Ishikawa (cell line): ENCODE measurements around the gene COX7A2.

Source experiments
- CEBPB ChIP-seq: IDR thresholded peaks from 2 replicates; pipeline ENCODE4 v1.6.1; 2012
- CREB1 ChIP-seq: IDR thresholded peaks from 2 replicates; pipeline ENCODE4 v1.6.1; 2012; ENCODE audit warnings: low read depth
- EGR1 ChIP-seq: IDR thresholded peaks from 2 replicates; pipeline ENCODE4 v1.6.1; 2012
- EP300 ChIP-seq: IDR thresholded peaks from 2 replicates; pipeline ENCODE4 v1.6.1; 2012; ENCODE audit warnings: borderline replicate concordance
- FOXM1 ChIP-seq: IDR thresholded peaks from 2 replicates; pipeline ENCODE4 v1.6.1; 2012; ENCODE audit warnings: low read depth, borderline replicate concordance
- NFIC ChIP-seq: IDR thresholded peaks from 2 replicates; pipeline ENCODE4 v1.6.1; 2012
- RAD21 ChIP-seq: IDR thresholded peaks from 2 replicates; pipeline ENCODE4 v1.6.1; 2012; ENCODE audit warnings: low read depth
- TAF1 ChIP-seq: IDR thresholded peaks from 2 replicates; pipeline ENCODE4 v1.6.1; 2012; ENCODE audit warnings: low read depth, mild to moderate bottlenecking
- TCF12 ChIP-seq: IDR thresholded peaks from 2 replicates; pipeline ENCODE4 v1.6.1; 2012; ENCODE audit warnings: low read depth
- TEAD4 ChIP-seq: IDR thresholded peaks from 2 replicates; pipeline ENCODE4 v1.6.1; 2012
- YY1 ChIP-seq: IDR thresholded peaks from 2 replicates; pipeline ENCODE4 v1.6.1; 2012; ENCODE audit warnings: low read depth
- ZBTB7A ChIP-seq: IDR thresholded peaks from 2 replicates; pipeline ENCODE4 v1.6.1; 2012; ENCODE audit warnings: low read depth
- TF ChIP-seq, protein P1 (sequence below): IDR thresholded peaks from 2 replicates; pipeline ENCODE4 v1.6.1; 2012; ENCODE audit warnings: low read depth, mild to moderate bottlenecking
- TF ChIP-seq, protein P2 (sequence below): IDR thresholded peaks from 2 replicates; pipeline ENCODE4 v1.6.1; 2012
- TF ChIP-seq, protein P3 (sequence below): IDR thresholded peaks from 2 replicates; pipeline ENCODE4 v1.6.1; 2012

Gene COX7A2

DNA sequence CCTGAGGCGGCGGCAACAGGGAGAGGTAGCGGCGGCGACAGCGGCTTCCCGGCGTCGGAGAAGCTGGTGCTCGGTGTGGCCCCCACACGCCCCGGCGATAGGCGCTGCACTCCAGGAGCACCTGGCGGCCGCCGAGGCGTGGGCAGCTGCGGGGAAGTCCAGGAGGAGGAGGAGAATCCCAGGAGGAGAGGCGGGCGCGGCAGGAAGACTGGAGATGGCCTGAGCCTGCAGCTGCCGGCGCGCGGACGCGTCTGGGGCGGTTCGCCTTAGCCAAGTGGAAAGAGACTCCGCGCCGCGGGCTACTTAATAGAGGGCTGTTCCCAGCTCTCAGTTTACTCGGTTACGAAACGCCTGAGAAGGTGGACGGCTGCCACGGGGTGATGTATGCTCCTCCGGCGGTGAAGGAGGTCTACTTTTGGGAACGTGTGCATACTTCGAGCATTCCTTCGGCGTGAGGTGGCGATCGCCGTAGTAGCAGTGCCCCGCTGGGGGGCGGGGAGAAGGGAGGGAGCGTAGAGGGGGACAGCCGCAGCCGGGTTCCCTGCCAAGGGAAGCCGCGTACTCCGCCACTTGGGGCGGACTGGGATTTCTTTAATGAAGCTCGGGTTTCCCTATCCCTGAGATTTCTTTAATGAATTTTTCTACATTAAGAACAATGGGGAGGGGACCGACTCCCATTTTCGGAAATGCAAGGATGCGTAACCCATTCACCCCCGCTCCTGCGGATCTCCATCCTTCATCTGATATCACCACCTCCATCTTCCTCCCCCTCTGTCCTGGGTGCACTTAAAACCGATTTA, 37.6 kb downstream of the COX7A2 start, which contains the start of gene COL12A1:
Gene COL12A1 (minus strand): TSS at position 278 of the 800 bp plus-strand sequence. CDS start 3,261 bp downstream, outside the sequence.
- TF ChIP-seq NFIC (peak; percentile 73), EP300 (peak; percentile 48; the same call in 1 of the 2 replicates), CREB1 (no peak), FOXM1 (no peak), TAF1 (no peak; the same call in 1 of the 2 replicates), CEBPB (peak; percentile 93), YY1 (no peak; the same call in 1 of the 2 replicates), RAD21 (no peak), EGR1 (peak; percentile 69), ZBTB7A (no peak), TEAD4 (peak; percentile 92), TCF12 (no peak; the same call in 1 of the 2 replicates)
- TF ChIP-seq, protein P1, sequence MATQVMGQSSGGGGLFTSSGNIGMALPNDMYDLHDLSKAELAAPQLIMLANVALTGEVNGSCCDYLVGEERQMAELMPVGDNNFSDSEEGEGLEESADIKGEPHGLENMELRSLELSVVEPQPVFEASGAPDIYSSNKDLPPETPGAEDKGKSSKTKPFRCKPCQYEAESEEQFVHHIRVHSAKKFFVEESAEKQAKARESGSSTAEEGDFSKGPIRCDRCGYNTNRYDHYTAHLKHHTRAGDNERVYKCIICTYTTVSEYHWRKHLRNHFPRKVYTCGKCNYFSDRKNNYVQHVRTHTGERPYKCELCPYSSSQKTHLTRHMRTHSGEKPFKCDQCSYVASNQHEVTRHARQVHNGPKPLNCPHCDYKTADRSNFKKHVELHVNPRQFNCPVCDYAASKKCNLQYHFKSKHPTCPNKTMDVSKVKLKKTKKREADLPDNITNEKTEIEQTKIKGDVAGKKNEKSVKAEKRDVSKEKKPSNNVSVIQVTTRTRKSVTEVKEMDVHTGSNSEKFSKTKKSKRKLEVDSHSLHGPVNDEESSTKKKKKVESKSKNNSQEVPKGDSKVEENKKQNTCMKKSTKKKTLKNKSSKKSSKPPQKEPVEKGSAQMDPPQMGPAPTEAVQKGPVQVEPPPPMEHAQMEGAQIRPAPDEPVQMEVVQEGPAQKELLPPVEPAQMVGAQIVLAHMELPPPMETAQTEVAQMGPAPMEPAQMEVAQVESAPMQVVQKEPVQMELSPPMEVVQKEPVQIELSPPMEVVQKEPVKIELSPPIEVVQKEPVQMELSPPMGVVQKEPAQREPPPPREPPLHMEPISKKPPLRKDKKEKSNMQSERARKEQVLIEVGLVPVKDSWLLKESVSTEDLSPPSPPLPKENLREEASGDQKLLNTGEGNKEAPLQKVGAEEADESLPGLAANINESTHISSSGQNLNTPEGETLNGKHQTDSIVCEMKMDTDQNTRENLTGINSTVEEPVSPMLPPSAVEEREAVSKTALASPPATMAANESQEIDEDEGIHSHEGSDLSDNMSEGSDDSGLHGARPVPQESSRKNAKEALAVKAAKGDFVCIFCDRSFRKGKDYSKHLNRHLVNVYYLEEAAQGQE, result no peak
- TF ChIP-seq, protein P2, sequence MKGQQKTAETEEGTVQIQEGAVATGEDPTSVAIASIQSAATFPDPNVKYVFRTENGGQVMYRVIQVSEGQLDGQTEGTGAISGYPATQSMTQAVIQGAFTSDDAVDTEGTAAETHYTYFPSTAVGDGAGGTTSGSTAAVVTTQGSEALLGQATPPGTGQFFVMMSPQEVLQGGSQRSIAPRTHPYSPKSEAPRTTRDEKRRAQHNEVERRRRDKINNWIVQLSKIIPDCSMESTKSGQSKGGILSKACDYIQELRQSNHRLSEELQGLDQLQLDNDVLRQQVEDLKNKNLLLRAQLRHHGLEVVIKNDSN, result no peak
- TF ChIP-seq, protein P3, sequence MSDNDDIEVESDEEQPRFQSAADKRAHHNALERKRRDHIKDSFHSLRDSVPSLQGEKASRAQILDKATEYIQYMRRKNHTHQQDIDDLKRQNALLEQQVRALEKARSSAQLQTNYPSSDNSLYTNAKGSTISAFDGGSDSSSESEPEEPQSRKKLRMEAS, result peak; percentile 74

GRCh38 chr6:75204959-75205775, 38.4 kb downstream of the COX7A2 start:
- TF ChIP-seq EGR1 (no peak), NFIC (no peak), ZBTB7A (no peak; the same call in none of the 2 replicates), TCF12 (no peak), TAF1 (no peak), CEBPB (no peak), RAD21 (no peak), CREB1 (no peak), YY1 (0 out of 2 replicates have a peak, but pooled peaks have one; percentile 18), TEAD4 (0 out of 2 replicates have a peak, but pooled peaks have one; percentile 32)
- TF ChIP-seq, protein P3, result no peak

GRCh38 chr6:75204217-75204958, 39.2 kb downstream of the COX7A2 start:
- peak; percentile 92 for TF ChIP-seq RAD21
- no peak for TF ChIP-seq FOXM1

- TF ChIP-seq, protein P1, result no peak
- TF ChIP-seq ZBTB7A (no peak), YY1 (no peak), TAF1 (no peak), EP300 (no peak), RAD21 (no peak), TCF12 (no peak)
Observed at GRCh38 chr6:75203721-75204120, 39.9 kb downstream of the COX7A2 start.

GRCh38 chr6:75202676-75203131, 40.9 kb downstream of the COX7A2 start:
- TF ChIP-seq TAF1 (no peak), CREB1 (no peak)
- TF ChIP-seq, protein P2, result no peak
